Measurements from ENCODE around the gene ZNHIT2. TPM values are rescaled to one million over a fixed set of nuclear protein-coding genes. Genes with fewer than 3 reads are reported as not detected.

ZNHIT2 gene
- total RNA-seq, 1 experiment from 2014 or later = 27.1 TPM

GRCh38 chr11:65112546-65113360 is 4.7 kb downstream of the ZNHIT2 start:
- Histone ChIP-seq H3K4me1 (ENCODE audit: control insufficient read depth, insufficient read depth, low read length) (peaks cover 30% of the 10 kb centered on the region), H3K4me3 (ENCODE audit: low read depth in 2 of 2, low read length in 2 of 2) (peak overlapping the region; percentile 72 to 93), H3K9me3 (ENCODE audit: control insufficient read depth, insufficient read depth, low read depth, low read length) (no peaks in the 10 kb centered on the region), H3K36me3 (ENCODE audit: control insufficient read depth, insufficient read depth, low read length) (no peaks in the 10 kb centered on the region), H3K27me3 (ENCODE audit: control insufficient read depth, insufficient read depth, low read length) (no peaks in the 10 kb centered on the region), H3K27ac (ENCODE audit: low read length) (peak overlapping the region; percentile 79)
- DNase-seq (ENCODE audit: low read depth, low spot score) = peak; percentile 22
- no peak; the same call in 1 of the 2 replicates for TF ChIP-seq SIN3A (IDR thresholded peaks at IDR 0.05; ENCODE audit: borderline replicate concordance, insufficient read depth, low read depth, low read length)
- TF ChIP-seq TCF7L2 (IDR thresholded peaks at IDR 0.05; ENCODE audit: low read depth, low read length) = peak; percentile 39; the same call in 1 of the 2 replicates
- TF ChIP-seq CTCF (IDR thresholded peaks at IDR 0.05) = peak; percentile 99
- TF ChIP-seq POLR2AphosphoS5 (IDR thresholded peaks at IDR 0.05; ENCODE audit: low read depth, low read length) = peak; percentile 68; the same call in 1 of the 2 replicates
- no peak for TF ChIP-seq REST (IDR thresholded peaks at IDR 0.05; ENCODE audit: insufficient read depth in 1 of 2, low read depth in 2 of 2, low read length in 1 of 2)
- intact Hi-C loops (cut with micrococcal nuclease; ENCODE audit: unreplicated experiment) = loop anchor here (10.0 kb wide), 1 partner anchor 268 kb away; the partner anchor contains the start of gene CDC42BPG
- in situ Hi-C loops (cut with HindIII; ENCODE audit: low pct_unique_long_range_greater_than_20kb, low sequenced_read_pairs) = no loop called here
- ChIA-PET POLR2A (no interaction called here), CTCF (interaction anchor here (0.7 to 0.9 kb wide), 3 partner anchors 111 to 204 kb away, joined by 3 read pairs; no protein-coding TSS in a partner anchor)
- no TSS peak for BruUV-seq (replicated peaks)
- ATAC-seq = peak; percentile 36

- H3K4me1 ChIP-seq (ENCODE audit: control insufficient read depth, insufficient read depth, low read length) = peaks cover 30% of the 10 kb centered on the region
- intact Hi-C loops (cut with micrococcal nuclease; ENCODE audit: unreplicated experiment) (loop anchor here (10.0 kb wide), 1 partner anchor 267 kb away; the partner anchor contains the start of gene CDC42BPG), in situ Hi-C loops (cut with HindIII; ENCODE audit: low pct_unique_long_range_greater_than_20kb, low sequenced_read_pairs) (no loop called here)
- TSS peak; percentile 66 for BruUV-seq (replicated peaks)
- TF ChIP-seq CTCF (IDR thresholded peaks at IDR 0.05) (no peak), REST (IDR thresholded peaks at IDR 0.05; ENCODE audit: insufficient read depth in 1 of 2, low read depth in 2 of 2, low read length in 1 of 2) (0 out of 4 replicates have a peak, but pooled peaks of 1 of the 2 experiments have one; percentile 27), POLR2AphosphoS5 (IDR thresholded peaks at IDR 0.05; ENCODE audit: low read depth, low read length) (peak; percentile 96), SIN3A (IDR thresholded peaks at IDR 0.05; ENCODE audit: borderline replicate concordance, insufficient read depth, low read depth, low read length) (peak; percentile 55), TCF7L2 (IDR thresholded peaks at IDR 0.05; ENCODE audit: low read depth, low read length) (peak; percentile 58)
- peak within 1 kb of the TSS; percentile 72 to 93 for H3K4me3 ChIP-seq (ENCODE audit: low read depth in 2 of 2, low read length in 2 of 2)
- no peaks in the 10 kb centered on the region for H3K9me3 ChIP-seq (ENCODE audit: control insufficient read depth, insufficient read depth, low read depth, low read length)
- H3K27me3 ChIP-seq (ENCODE audit: control insufficient read depth, insufficient read depth, low read length) = no peaks in the 10 kb centered on the region
- ChIA-PET CTCF (interaction anchor here (0.6 to 1.5 kb wide), 7 partner anchors 10 to 294 kb away, joined by 3 to 5 read pairs (median 3); partner anchors contain the start of genes FAU and MRPL49), POLR2A (no interaction called here)
- peak within 1 kb of the TSS; percentile 79 for H3K27ac ChIP-seq (ENCODE audit: low read length)
- DNase-seq (ENCODE audit: low read depth, low spot score) (peak; percentile 51), ATAC-seq (peak; percentile 82)
- H3K36me3 ChIP-seq (ENCODE audit: control insufficient read depth, insufficient read depth, low read length) = no peaks in the 10 kb centered on the region
Measured at GRCh38 chr11:65111744-65112545, 5.6 kb downstream of the ZNHIT2 start, which contains the start of gene TM7SF2. TM7SF2 (plus strand) TSS chr11:65111872; CDS start chr11:65112016, 144 bp downstream.

Measured in Panc1 (cell line).